OCI-LY3 (cell line): ENCODE data around the gene ACOT9.

Experiments used
- H2AFZ ChIP-seq: fragments of 200-600, 300-600 bp; shearing (Covaris generic); 2 replicates; pipeline ENCODE4 v1.6.0; 2014; ENCODE audit warnings: antibody characterized with exemption, low read depth, low read length
- H3K27ac ChIP-seq: fragments of 200-600, 300-600 bp; sonication (generic); 2 replicates; pipeline ENCODE4 v1.5.1; 2014; ENCODE audit warnings: mild to moderate bottlenecking, low read length, moderate library complexity, mixed read lengths
- H3K27me3 ChIP-seq: fragments of 200-600, 300-600 bp; sonication (generic); 2 replicates; pipeline ENCODE4 v1.6.1; 2014; ENCODE audit warnings: low read depth, low read length, mixed read lengths
- H3K36me3 ChIP-seq: fragments of 200-600, 300-600 bp; sonication (generic); replicated peaks from 2 replicates; pipeline ENCODE3; 2014; ENCODE audit warnings: low read depth, low read length, mixed read lengths
- H3K4me1 ChIP-seq: fragments of 300-600, 200-600 bp; sonication (generic); 2 replicates; pipeline ENCODE4 v1.6.1; 2014; ENCODE audit warnings: low read length, mixed read lengths
- H3K4me2 ChIP-seq: fragments of 200-600, 300-600 bp; sonication (generic); 2 replicates; pipeline ENCODE4 v1.6.1; 2014; ENCODE audit warnings: low read length, mixed read lengths
- H3K4me3 ChIP-seq: fragments of 300-600, 200-600 bp; sonication (generic); 2 replicates; pipeline ENCODE4 v1.5.1; 2014; ENCODE audit warnings: antibody characterized with exemption, mild to moderate bottlenecking, low read length, moderate library complexity
- H3K79me2 ChIP-seq: fragments of 300-600, 200-600 bp; shearing (Covaris generic); 2 replicates; pipeline ENCODE4 v1.6.1; 2014; ENCODE audit warnings: mild to moderate bottlenecking, low read length, mixed read lengths
- H3K9ac ChIP-seq: fragments of 300-600, 200-600 bp; shearing (Covaris generic); 2 replicates; pipeline ENCODE4 v1.6.0; 2014; ENCODE audit warnings: mild to moderate bottlenecking, low read length, moderate library complexity
- H3K9me3 ChIP-seq: fragments of 200-600, 300-600 bp; shearing (Covaris generic); 2 replicates; pipeline ENCODE4 v1.6.1; 2014; ENCODE audit warnings: low read length, mixed read lengths; ENCODE audit not compliant: insufficient read depth
- H4K20me1 ChIP-seq: fragments of 200-600, 300-600 bp; sonication (generic); 2 replicates; pipeline ENCODE4 v1.6.1; 2016; ENCODE audit warnings: low read length, mixed read lengths; ENCODE audit not compliant: insufficient read depth
- EZH2phosphoT487 ChIP-seq: fragments of 200-600 bp; shearing (Covaris generic); IDR thresholded peaks from 2 replicates; pipeline ENCODE4 v1.6.1; 2018; ENCODE audit warnings: antibody characterized with exemption, mixed run types, low read depth
- TF ChIP-seq, protein P1 (sequence below): fragments of 200-600, 300-600 bp; sonication (generic); IDR thresholded peaks from 2 replicates; pipeline ENCODE4 v1.5.1; 2014; ENCODE audit warnings: antibody characterized with exemption, low read length, low read depth

Gene ACOT9

DNA sequence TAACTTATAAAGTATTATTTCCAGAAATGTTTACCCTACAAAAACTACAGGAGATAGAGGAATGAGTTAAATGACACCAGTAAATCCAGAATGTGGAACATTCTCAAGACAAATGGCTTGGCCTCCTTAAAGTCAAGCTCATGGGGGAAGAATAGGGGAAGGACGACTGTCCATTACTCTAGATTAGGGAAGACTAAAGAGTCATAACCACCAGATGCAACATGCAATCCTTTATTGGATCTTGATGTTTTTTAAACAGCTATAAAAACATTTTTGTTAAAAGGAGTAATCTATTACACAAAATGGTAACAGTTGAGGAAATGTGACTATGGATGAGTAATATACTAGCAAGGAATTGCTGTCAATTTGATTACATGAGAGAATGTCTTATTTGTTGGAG is 11.1 kb downstream of the ACOT9 start:
- H2AFZ ChIP-seq = no peak overlapping the region
- H3K9me3 ChIP-seq = no peaks in the 10 kb centered on the region
- peak overlapping the region; percentile 82 for H3K4me2 ChIP-seq
- peaks cover 15% of the 10 kb centered on the region for H3K36me3 ChIP-seq
- no peak overlapping the region for H3K4me3 ChIP-seq
- peak overlapping the region; percentile 78; the same call in 1 of the 2 replicates for H3K27ac ChIP-seq
- H3K79me2 ChIP-seq = peaks cover 16% of the 10 kb centered on the region
- H3K9ac ChIP-seq = no peak overlapping the region
- peaks cover 29% of the 10 kb centered on the region for H3K4me1 ChIP-seq
- no peaks in the 10 kb centered on the region for H3K27me3 ChIP-seq
- no peak for TF ChIP-seq EZH2phosphoT487
- TF ChIP-seq, protein P1, sequence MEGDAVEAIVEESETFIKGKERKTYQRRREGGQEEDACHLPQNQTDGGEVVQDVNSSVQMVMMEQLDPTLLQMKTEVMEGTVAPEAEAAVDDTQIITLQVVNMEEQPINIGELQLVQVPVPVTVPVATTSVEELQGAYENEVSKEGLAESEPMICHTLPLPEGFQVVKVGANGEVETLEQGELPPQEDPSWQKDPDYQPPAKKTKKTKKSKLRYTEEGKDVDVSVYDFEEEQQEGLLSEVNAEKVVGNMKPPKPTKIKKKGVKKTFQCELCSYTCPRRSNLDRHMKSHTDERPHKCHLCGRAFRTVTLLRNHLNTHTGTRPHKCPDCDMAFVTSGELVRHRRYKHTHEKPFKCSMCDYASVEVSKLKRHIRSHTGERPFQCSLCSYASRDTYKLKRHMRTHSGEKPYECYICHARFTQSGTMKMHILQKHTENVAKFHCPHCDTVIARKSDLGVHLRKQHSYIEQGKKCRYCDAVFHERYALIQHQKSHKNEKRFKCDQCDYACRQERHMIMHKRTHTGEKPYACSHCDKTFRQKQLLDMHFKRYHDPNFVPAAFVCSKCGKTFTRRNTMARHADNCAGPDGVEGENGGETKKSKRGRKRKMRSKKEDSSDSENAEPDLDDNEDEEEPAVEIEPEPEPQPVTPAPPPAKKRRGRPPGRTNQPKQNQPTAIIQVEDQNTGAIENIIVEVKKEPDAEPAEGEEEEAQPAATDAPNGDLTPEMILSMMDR = no peak
- H4K20me1 ChIP-seq = no peaks in the 10 kb centered on the region; the same call in 1 of the 2 replicates

DNA sequence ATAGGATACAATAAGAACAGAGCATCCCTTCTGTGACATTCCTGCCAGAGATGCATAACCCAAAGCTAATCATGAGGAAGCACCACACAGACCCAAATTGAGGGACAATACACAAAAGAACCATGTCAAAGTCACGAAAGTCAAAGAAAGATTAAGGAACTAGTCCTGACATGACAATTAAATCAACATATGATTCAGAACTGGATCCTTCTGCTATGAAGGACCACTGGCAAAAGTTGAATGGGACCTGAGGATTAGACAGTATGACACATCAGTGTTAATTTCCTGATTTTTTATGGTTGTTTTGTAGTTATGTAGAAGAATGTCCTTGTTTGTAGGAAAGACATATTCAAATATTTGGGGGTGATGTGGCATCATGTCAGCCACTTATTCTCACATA is 13.9 kb downstream of the ACOT9 start:
- H3K79me2 ChIP-seq = no peaks in the 10 kb centered on the region
- H4K20me1 ChIP-seq = no peaks in the 10 kb centered on the region
- no peak overlapping the region for H3K4me2 ChIP-seq
- H3K9ac ChIP-seq = no peak overlapping the region
- H2AFZ ChIP-seq = no peak overlapping the region
- no peak overlapping the region for H3K27ac ChIP-seq
- H3K27me3 ChIP-seq = no peaks in the 10 kb centered on the region
- peaks cover 15% of the 10 kb centered on the region for H3K36me3 ChIP-seq
- H3K9me3 ChIP-seq = no peaks in the 10 kb centered on the region
- peaks cover 29% of the 10 kb centered on the region for H3K4me1 ChIP-seq
- no peak overlapping the region for H3K4me3 ChIP-seq
- TF ChIP-seq, protein P1 = no peak
- TF ChIP-seq EZH2phosphoT487 = no peak

DNA sequence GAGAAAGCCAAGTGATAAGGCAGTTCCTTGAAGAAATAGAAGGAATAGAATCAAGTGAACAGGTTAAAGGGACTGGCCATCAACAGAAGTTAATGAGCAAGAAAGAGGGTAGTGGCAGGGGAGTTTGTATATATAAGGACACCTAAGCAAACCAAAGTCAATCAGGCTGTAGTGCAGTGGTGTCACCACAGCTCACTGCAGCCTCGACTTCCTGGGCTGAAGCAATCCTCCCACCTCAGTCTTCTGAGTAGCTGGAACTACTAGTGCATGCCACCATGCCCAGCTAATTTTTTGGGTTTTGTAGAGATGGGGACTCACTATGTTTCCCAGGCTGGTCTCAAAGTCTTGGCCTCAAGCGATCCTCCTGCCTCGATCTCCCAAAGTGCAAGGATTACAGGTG is 15.9 kb downstream of the ACOT9 start:
- H3K4me1 ChIP-seq = peaks cover 16% of the 10 kb centered on the region
- peaks cover 18% of the 10 kb centered on the region for H3K36me3 ChIP-seq
- TF ChIP-seq, protein P1 = no peak
- no peak for TF ChIP-seq EZH2phosphoT487
- no peak overlapping the region for H3K4me3 ChIP-seq
- H4K20me1 ChIP-seq = no peaks in the 10 kb centered on the region
- no peaks in the 10 kb centered on the region for H3K27me3 ChIP-seq
- H3K27ac ChIP-seq = no peak overlapping the region
- no peaks in the 10 kb centered on the region for H3K79me2 ChIP-seq
- H3K4me2 ChIP-seq = no peak overlapping the region
- no peak overlapping the region for H3K9ac ChIP-seq
- no peak overlapping the region for H2AFZ ChIP-seq
- no peaks in the 10 kb centered on the region for H3K9me3 ChIP-seq

DNA sequence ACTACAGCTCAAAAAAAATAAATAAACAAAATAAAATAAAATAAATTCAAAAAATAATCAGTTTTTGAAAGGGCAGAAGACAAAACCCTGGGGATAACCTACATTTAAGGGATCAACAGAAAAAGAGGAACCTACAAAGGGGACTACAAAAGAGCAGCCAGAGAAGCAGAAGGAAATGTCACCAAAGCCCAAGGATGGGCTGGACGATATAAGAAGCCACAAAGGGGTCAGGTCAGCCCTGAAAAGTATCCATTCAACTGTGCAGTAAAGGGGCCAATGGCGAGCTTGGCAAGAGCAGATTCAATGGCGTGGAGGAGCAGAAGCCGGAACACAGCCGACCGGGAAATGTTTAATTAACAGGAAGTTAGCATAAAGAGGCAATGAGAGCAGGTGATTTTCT is 16.9 kb downstream of the ACOT9 start:
- Histone ChIP-seq H3K4me1 (peaks cover 7% of the 10 kb centered on the region), H3K4me2 (no peak overlapping the region), H3K27ac (no peak overlapping the region), H2AFZ (no peak overlapping the region), H3K9me3 (no peaks in the 10 kb centered on the region), H3K36me3 (peaks cover 16% of the 10 kb centered on the region), H3K9ac (no peak overlapping the region), H3K27me3 (no peaks in the 10 kb centered on the region), H3K4me3 (no peak overlapping the region), H3K79me2 (no peaks in the 10 kb centered on the region), H4K20me1 (no peaks in the 10 kb centered on the region)
- TF ChIP-seq EZH2phosphoT487 = no peak
- TF ChIP-seq, protein P1 = no peak
